Tongue (tissue), 2 donors: Measurements from ENCODE around the gene MYOC. TPM values are rescaled to one million over a fixed set of nuclear protein-coding genes. Genes with fewer than 3 reads are reported as not detected.
"Not testable (repeated sequence)": the region's sequence is repeated elsewhere in the genome, so short reads cannot be mapped to it uniquely, and the experiment has no call there.

Source experiments
- DNase-seq: peaks from one replicate; pipeline ENCODE4 v3.0.0-alpha.2; 2015
- total RNA-seq: library from RNA; depleted of rRNA; stranded (reverse); fragments of >200 nt; gene quantifications from one replicate; pipeline ENCODE4 v1.2.3, GENCODE V29; 2014

Gene MYOC
- total RNA-seq, 1 donor from 2014 or later: 0.92 TPM

- no peak for DNase-seq
Measured at GRCh38 chr1:171646249-171646560, 6.3 kb downstream of the MYOC start.

- peak; percentile 39 for DNase-seq
Measured at GRCh38 chr1:171645553-171646248, 6.8 kb downstream of the MYOC start.

DNA sequence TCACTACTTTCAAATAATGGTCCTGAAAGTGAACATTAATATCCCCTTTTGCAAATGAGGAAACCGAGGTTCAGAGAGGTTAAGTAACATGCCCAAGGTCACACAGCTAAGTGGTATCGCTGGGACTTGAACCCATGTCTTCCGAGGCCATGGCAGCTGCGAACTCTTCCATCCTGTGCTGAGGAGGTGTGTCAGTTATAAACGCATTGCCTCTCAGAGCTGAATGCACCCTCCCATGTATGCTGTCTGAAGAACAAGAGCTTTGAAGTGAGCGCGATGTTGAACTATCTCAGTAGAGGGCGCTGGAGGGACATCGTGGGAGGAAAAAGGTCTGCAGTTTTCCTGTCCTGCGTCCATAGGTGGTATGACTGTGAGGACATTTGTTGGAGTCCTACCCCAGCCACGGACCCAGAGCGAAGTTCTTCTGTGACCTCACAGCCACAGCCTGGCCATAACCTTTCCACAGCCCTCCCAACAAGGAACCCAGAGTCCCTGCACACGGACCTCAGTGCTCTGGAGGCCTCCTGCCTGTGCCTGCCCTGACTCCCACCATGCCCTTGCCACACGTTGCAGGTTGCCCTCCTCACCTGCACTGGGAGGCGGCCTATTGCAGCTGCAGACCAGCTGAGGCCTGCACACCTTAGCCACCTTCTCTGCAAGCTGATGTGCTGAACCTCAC lies 7.5 kb downstream of the MYOC start:
- peak; percentile 91 for DNase-seq

DNA sequence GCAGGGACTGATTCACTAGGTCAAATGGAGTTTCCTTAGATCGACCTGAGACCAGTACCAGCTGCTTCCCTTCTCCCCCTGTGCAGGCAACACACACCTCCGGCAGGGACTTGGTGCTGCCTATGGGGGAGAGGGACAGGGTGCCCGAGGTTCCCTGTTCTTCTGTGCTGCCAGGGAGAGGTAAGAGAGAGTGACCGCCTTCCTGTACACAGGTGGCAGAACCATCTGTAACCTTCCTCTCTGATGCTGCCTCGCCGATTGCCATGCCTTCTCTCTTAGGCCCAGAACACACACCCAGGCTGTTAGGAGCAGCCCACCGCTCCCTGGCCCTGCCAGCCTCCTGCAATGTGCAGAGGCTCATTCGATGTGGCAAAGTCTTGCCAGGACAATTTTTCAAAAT lies 9.3 kb downstream of the MYOC start:
- DNase-seq: no peak

- DNase-seq: no peak
Measured at GRCh38 chr1:171642197-171642596, 10.3 kb downstream of the MYOC start.

DNA sequence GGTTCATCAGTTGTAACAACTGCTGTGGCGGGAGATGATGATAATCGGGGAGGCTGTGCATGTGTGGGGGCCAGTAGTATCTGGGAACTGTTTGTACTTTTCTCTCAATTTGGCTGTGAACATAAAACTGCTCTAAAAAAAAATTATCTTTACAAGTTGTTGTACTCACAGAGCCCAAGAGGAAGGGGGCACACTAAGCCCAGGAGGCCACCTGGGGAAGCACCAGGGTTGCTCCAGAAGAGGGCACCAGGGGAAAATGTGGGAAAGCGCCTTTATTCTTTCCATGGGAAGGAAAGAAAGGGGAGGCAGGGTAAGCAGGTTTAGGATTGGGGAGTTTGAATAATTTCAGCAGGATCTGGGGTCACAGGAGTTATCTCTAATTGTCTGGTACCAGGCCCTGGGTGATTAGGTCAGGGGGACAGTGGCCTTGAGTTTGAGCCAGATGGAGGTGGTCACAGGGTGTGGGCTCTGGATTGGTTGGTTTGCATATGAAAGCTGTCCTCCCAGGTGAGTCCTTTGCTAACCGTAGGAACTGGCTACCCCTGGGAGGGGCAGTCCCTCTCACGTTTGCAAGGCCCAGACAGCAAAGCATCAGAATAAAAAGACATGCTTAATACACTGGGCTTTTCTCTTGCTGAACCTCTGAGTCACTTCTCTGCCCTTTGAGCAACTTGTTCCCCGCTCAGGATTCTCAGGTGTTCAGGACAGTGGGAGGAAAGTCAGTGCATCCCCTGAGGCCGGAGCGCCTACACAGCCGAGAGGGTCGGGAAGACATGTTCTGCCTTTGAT lies 11.2 kb downstream of the MYOC start:
- no peak for DNase-seq

- no peak for DNase-seq
Measured at GRCh38 chr1:171640225-171640624, 12.3 kb downstream of the MYOC start.

- no peak for DNase-seq
Measured at GRCh38 chr1:171637928-171638576, 14.4 kb downstream of the MYOC start.

GRCh38 chr1:171636141-171636540 lies 16.3 kb downstream of the MYOC start:
- no peak for DNase-seq

DNA sequence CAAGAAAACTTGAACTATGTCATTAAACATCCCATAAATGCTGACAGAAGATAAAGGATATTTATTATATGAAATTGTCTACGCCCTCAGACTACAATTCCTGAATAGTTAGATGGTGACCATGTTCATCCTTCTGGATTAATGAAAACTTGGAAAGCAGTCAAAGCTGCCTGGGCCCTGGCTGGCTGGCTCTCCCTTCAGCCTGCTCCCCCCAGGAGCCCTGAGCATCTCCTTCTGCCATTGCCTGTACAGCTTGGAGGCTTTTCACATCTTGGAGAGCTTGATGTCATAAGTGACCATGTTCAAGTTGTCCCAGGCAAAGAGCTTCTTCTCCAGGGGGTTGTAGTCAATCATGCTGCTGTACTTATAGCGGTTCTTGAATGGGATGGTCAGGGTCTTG lies 16.8 kb downstream of the MYOC start:
- no peak for DNase-seq

DNA sequence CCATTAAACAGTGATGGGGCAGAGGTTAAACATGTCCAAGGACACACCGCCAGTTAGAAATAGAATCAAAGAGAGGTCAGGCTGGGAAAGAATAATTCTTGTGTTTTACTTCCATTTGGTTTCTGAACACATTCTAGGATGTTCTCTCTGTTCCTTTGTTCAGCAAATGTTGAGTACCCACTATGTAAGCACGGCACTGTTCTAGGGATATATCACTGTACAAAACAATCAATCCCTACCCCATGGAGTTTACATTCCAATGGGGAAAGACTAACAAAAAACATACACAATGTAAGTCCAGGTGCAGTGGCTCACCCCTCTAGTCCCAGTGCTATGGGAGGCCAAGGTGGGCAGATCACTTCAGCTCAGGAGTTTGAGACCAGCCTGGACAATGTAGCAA lies 24.3 kb downstream of the MYOC start:
- no peak for DNase-seq

DNA sequence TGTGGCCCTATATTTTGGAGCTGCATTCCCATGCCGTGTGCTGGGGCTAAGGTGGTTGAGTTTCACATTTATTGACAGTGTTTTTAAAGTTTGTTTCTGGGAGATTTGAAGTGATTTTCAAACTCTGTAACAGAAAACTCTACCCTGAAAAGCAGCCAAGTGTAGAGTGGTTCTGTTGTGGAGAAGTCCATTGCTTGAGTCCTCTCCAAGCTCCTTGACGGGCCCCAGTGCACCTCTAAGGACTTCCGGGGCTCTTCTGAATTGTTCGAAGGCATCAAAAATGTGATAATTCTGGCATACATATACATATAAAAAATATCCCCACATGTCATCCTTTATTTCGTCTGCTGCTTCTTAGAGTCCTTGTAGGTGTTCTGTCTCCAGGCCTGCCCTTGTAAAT lies 25.5 kb downstream of the MYOC start:
- no peak for DNase-seq

- no peak for DNase-seq
Measured at GRCh38 chr1:171625225-171625624, 27.3 kb downstream of the MYOC start.

DNA sequence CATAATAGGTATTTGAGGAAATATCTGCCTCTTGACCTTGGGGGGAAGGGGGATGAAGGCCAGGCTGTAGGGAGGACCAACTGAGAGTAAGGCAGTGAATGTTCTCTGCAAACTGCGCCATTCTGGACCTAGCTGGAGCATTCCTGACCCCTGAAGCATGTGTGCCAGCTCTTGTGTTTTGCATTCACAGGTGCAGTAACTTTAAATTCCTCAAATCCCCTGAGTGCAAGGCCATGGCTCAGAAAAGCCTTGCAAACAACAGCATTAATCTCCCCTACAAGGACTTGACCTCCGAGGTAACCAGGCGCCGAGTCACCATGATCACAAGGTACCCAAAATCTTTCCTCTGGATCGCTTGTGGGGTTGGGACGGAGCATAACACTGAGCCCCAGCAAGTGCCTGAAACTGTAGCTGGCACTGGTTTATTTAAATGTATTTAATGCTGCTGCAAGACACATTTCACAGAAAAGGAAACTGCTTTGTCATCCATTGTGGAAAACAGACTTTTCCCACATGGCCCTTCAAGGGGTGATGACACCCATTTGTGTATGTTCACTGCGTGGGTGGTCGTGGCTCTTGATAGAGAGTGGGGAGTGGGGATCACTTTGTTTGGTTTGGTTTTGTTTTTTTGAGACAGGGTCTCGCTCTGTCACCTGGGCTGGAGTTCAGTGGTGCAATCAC lies 28.7 kb downstream of the MYOC start:
- DNase-seq: no peak

DNA sequence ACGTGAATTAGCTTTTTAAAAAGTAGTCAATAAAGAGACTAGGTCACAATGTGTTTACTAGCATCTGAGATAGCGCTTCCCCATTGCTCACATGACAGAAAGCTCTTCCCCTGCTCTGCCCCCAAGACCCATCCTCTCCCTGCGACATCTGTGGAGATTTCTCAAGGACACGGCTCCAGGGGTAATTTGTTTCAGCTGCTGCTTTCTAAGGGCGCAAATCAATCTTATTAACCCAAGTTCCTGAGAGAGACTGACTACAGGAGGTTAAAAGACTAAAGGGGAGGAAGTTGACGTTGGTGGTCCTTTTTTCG lies 30.4 kb downstream of the MYOC start, which contains the start of gene MYOCOS:
Gene MYOCOS (plus strand): TSS at position 92 of the 311 bp plus-strand sequence. CDS start 1,641 bp downstream, outside the sequence.
- no peak for DNase-seq

DNA sequence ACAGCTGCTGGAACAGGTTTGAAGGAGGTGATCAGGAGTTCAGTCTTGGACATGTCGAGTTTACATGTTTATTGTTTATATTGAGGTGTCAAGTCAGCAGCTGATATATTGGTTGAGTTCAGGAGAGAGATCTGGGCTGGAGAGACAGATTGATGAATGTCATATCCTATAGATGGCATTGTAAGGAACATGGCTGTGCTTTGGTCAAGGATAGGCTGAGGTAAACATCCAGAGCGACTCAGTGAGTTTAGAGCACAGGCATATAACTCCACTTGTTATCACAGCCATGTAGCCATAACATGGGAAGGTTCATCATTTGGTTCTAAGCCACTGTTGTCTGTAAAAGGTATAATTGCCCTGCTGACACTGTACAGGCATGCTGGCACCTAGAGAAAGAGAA lies 35.9 kb downstream of the MYOC start:
- no peak for DNase-seq

DNA sequence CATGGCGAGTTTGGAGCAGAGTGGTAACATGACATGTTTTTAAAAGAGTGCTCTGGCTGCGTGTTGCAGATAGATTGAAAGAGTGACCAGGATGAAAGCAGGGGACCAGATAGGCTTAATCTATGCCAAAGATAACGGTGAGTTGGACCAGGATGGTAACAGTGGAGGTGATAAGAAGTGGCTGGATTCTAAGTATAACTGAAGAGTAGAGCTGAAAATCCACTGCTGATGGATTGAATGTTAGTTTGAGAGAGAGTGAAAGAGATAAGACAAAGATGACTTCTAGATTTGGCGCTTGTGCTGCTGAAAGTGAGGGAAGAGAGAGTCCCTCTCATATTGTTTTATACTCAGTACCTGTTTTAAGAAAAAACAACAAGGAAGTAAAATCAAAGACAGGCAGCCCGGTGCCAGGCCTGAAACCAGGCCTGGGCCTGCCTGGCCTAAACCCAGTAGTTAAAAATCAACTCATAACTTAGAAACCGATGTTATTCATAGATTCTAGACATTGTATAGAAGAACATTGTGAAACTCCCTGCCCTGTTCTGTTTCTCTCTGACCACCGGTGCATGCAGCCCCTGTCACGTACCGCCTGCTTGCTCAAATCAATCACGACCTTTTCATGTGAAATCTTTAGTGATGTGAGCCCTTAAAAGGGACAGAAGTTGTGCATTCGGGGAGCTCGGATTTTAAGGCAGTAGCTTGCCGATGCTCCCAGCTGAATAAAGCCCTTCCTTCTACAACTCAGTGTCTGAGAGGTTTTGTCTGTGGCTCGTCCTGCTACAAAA lies 37.2 kb downstream of the MYOC start:
- DNase-seq: not testable (repeated sequence)

DNA sequence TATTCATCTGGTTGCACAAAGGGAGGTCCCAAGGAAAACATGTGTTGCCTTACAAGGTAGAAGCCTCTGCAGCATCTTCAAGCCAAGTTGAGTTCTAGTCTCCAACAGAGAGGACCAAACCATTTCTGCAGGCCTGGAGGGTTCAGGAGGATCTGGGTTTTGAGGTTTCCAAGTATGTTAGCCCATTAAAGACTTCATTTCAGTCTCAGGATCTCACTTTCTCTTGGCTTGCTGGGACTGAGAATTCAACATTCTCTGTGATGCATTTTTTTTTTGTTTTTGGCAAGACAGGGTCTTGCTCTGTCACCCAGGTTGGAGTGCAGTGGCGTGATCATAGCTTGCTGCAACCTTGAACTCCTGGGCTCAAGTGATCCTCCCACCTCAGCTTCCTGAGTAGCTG lies 39.2 kb downstream of the MYOC start:
- DNase-seq: no peak

DNA sequence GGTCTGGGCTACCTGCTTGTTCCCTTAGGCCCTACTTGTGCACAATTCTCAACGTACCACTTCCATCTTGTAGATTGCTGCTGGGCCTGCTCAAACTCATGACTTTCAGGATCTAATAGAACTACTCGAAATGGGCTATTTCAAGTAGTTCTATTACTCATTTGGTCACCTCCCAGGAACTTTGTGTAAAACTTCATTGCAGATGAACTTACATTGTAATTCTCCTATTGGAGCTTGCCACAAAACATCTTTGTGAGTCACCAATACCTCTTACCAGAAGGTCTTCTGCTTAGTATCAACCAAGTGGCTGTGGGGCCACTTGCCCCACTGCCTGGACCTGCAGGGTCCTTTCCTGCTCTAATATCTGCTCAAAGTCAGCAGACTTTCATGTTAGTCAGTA lies 41.2 kb downstream of the MYOC start:
- DNase-seq: no peak

DNA sequence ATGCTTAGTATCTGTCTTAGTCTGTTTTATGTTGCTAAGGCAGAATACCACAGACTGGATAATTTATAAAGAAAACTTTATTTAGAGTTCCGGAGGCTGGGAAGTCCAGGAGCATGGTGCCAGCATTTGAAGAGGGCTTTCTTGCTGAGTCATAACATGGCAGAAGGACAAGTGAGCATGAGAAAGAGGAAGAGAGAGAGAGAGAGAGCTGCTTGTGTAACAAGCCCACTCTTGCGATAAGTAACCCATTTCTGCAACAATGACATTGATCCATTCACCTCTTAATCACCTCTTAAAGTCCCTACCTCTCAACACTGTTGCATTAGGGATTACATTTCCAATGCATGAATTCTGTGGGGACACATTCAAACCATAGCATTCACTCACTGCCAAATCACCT lies 42.1 kb downstream of the MYOC start:
- no peak for DNase-seq

GRCh38 chr1:171606402-171606941 lies 46.0 kb downstream of the MYOC start:
- no peak for DNase-seq
